Measurements from ENCODE around the gene WDR1. TPM values are rescaled to one million over a fixed set of nuclear protein-coding genes. Genes with fewer than 3 reads are reported as not detected.

The WDR1 gene
- total RNA-seq, 2 experiments from 2014 or later = 197 to 198 TPM

- no peaks in the 10 kb centered on the region for H3K9me3 Mint-ChIP-seq
- H3K27ac Mint-ChIP-seq = peak overlapping the region; percentile 99
- CTCF ChIA-PET = interaction anchor here (1.0 to 1.7 kb wide), 3 partner anchors 11 to 90 kb away, joined by 3 to 5 read pairs (median 3); no protein-coding TSS in a partner anchor
- peak in 9 of 14 experiments; percentile 24 to 75 (median 56) for DNase-seq
- no peaks in the 10 kb centered on the region for H3K27me3 ChIP-seq (ENCODE audit: control insufficient read depth in 1 of 2, insufficient read depth in 2 of 2, low read length in 2 of 2)
- H3K4me1 Mint-ChIP-seq (ENCODE audit: low read depth) = peaks cover 100% of the 10 kb centered on the region
- ATAC-seq (ENCODE audit: poor library complexity) = peak; percentile 68
- POLR2A ChIA-PET = interaction anchor here (1.6 to 9.0 kb wide), 3 partner anchors 8 to 15 kb away, joined by 6 to 57 read pairs (median 26); partner anchors contain the start of gene WDR1
- H3K36me3 Mint-ChIP-seq (ENCODE audit: low read depth) = peaks cover 99% of the 10 kb centered on the region
- H3K27me3 Mint-ChIP-seq = no peaks in the 10 kb centered on the region
- H3K4me1 ChIP-seq (ENCODE audit: insufficient read depth, low read length) = peaks cover 100% of the 10 kb centered on the region
- H3K36me3 ChIP-seq (ENCODE audit: insufficient read depth, low read length) = peaks cover 89% of the 10 kb centered on the region
- H3K4me3 ChIP-seq (ENCODE audit: low read length) = peak overlapping the region; percentile 4
- peak overlapping the region; percentile 69 to 74 for H3K27ac ChIP-seq (ENCODE audit: low read depth in 1 of 2, low read length in 2 of 2)
- H3K9me3 ChIP-seq (ENCODE audit: control insufficient read depth in 1 of 2, insufficient read depth in 1 of 2, low read length in 2 of 2) = no peaks in the 10 kb centered on the region
- TF ChIP-seq, protein P1, sequence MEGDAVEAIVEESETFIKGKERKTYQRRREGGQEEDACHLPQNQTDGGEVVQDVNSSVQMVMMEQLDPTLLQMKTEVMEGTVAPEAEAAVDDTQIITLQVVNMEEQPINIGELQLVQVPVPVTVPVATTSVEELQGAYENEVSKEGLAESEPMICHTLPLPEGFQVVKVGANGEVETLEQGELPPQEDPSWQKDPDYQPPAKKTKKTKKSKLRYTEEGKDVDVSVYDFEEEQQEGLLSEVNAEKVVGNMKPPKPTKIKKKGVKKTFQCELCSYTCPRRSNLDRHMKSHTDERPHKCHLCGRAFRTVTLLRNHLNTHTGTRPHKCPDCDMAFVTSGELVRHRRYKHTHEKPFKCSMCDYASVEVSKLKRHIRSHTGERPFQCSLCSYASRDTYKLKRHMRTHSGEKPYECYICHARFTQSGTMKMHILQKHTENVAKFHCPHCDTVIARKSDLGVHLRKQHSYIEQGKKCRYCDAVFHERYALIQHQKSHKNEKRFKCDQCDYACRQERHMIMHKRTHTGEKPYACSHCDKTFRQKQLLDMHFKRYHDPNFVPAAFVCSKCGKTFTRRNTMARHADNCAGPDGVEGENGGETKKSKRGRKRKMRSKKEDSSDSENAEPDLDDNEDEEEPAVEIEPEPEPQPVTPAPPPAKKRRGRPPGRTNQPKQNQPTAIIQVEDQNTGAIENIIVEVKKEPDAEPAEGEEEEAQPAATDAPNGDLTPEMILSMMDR (IDR thresholded peaks at IDR 0.05) = no peak
- H3K4me3 Mint-ChIP-seq = peak overlapping the region; percentile 71
- intact Hi-C loops (cut with DNase I, micrococcal nuclease) = no loop called here
Observed at GRCh38 chr4:10108818-10109783, 7.5 kb downstream of the WDR1 start.

- no peak for DNase-seq
- H3K27ac ChIP-seq (ENCODE audit: low read depth in 1 of 2, low read length in 2 of 2) = peak overlapping the region; percentile 69 to 74
- no peaks in the 10 kb centered on the region for H3K9me3 ChIP-seq (ENCODE audit: control insufficient read depth in 1 of 2, insufficient read depth in 1 of 2, low read length in 2 of 2)
- H3K9me3 Mint-ChIP-seq = no peaks in the 10 kb centered on the region
- ChIA-PET POLR2A (interaction anchor here (2.8 to 9.0 kb wide), 2 partner anchors 9 to 14 kb away, joined by 26 to 57 read pairs; partner anchors contain the start of gene WDR1), CTCF (interaction anchor here (1.0 to 1.7 kb wide), 3 partner anchors 12 to 89 kb away, joined by 3 to 5 read pairs (median 3); no protein-coding TSS in a partner anchor)
- no peaks in the 10 kb centered on the region for H3K27me3 ChIP-seq (ENCODE audit: control insufficient read depth in 1 of 2, insufficient read depth in 2 of 2, low read length in 2 of 2)
- no peak for ATAC-seq (ENCODE audit: poor library complexity)
- peaks cover 100% of the 10 kb centered on the region for H3K4me1 ChIP-seq (ENCODE audit: insufficient read depth, low read length)
- TF ChIP-seq, protein P1 (IDR thresholded peaks at IDR 0.05) = no peak
- peaks cover 100% of the 10 kb centered on the region for H3K4me1 Mint-ChIP-seq (ENCODE audit: low read depth)
- H3K4me3 ChIP-seq (ENCODE audit: low read length) = no peak overlapping the region
- H3K27ac Mint-ChIP-seq = peak overlapping the region; percentile 99
- H3K27me3 Mint-ChIP-seq = no peaks in the 10 kb centered on the region
- H3K36me3 Mint-ChIP-seq (ENCODE audit: low read depth) = peaks cover 99% of the 10 kb centered on the region
- H3K4me3 Mint-ChIP-seq = peak overlapping the region; percentile 71
- intact Hi-C loops (cut with DNase I, micrococcal nuclease) = no loop called here
- H3K36me3 ChIP-seq (ENCODE audit: insufficient read depth, low read length) = peaks cover 87% of the 10 kb centered on the region
Observed at GRCh38 chr4:10108391-10108790, 8.2 kb downstream of the WDR1 start.

DNA sequence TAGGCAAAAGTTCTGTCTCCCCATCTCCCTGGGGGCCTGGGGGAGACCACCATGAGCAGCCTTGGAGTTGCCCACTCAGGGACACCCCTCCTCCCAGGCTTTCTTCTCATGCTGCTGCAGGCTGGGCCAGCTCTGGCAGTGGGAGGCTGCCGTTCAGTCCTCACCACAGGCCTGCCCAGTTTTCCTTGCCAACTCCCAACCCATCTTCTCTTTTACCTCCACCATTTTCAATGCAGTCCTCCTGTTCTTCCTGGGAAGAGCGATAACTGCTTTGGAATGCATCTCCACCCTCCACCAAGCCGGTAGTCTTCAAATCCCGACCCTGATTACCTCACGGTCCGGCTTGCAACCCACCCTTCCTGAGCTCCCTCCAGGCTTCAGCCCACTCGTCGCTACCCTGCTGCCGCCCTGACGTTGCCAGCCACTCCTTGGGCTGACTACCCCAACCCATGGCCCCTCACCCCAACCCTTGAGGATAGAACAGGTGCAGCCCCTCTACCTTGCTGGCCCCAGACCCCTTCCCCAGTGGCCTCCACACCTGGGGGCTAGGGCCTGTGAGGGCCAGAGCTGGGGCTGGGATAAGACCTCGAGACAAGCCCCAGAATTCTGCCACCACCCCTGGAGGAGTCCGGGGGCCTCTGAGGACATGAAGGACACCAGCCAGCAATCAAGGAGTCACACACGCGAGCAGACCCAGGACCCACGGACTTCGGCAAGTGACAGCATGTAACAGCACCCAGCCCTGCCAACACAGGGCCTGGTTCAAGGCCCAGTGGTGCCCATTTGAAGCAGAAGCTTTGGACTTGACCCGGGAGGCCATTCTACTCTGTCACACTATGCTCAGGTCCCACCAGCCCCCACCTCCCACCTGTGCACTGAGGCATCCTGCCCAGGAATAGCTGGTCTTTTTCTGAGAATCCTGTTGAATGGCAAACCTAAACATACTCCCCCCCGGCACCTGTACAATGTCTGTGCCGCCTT is 9.2 kb downstream of the WDR1 start:
- H3K36me3 ChIP-seq (ENCODE audit: insufficient read depth, low read length) = peaks cover 86% of the 10 kb centered on the region
- no peaks in the 10 kb centered on the region for H3K9me3 Mint-ChIP-seq
- H3K4me1 Mint-ChIP-seq (ENCODE audit: low read depth) = peaks cover 100% of the 10 kb centered on the region
- H3K27ac Mint-ChIP-seq = peak overlapping the region; percentile 99
- H3K9me3 ChIP-seq (ENCODE audit: control insufficient read depth in 1 of 2, insufficient read depth in 1 of 2, low read length in 2 of 2) = no peaks in the 10 kb centered on the region
- H3K27me3 ChIP-seq (ENCODE audit: control insufficient read depth in 1 of 2, insufficient read depth in 2 of 2, low read length in 2 of 2) = no peaks in the 10 kb centered on the region
- ATAC-seq (ENCODE audit: poor library complexity) (no peak), DNase-seq (no peak)
- TF ChIP-seq, protein P1 (IDR thresholded peaks at IDR 0.05) = no peak
- peak overlapping the region; percentile 69 to 74 for H3K27ac ChIP-seq (ENCODE audit: low read depth in 1 of 2, low read length in 2 of 2)
- H3K4me3 Mint-ChIP-seq = peak overlapping the region; percentile 71
- CTCF ChIA-PET = interaction anchor here (1.0 to 1.7 kb wide), 5 partner anchors 10 to 88 kb away, joined by 3 to 8 read pairs (median 5); no protein-coding TSS in a partner anchor
- peaks cover 100% of the 10 kb centered on the region for H3K4me1 ChIP-seq (ENCODE audit: insufficient read depth, low read length)
- POLR2A ChIA-PET = interaction anchor here (1.2 to 9.0 kb wide), 4 partner anchors 8 to 13 kb away, joined by 5 to 61 read pairs (median 42); partner anchors contain the start of gene WDR1
- H3K27me3 Mint-ChIP-seq = no peaks in the 10 kb centered on the region
- H3K36me3 Mint-ChIP-seq (ENCODE audit: low read depth) = peaks cover 99% of the 10 kb centered on the region
- no peak overlapping the region for H3K4me3 ChIP-seq (ENCODE audit: low read length)
- intact Hi-C loops (cut with DNase I, micrococcal nuclease) = no loop called here

Data from CD4-positive, alpha-beta T cell (primary cell).